ENCODE measurements around the gene OR10X1. TPM values are rescaled to one million over a fixed set of nuclear protein-coding genes. Genes with fewer than 3 reads are reported as not detected.

OR10X1 gene
- total RNA-seq, 1 experiment from 2014 or later: not detected

Other genes with a start within 250 kb of the OR10X1 start
- gene CD1B, start 248.4 kb downstream of the OR10X1 start, total RNA-seq (2014; rRNA removed; shearing (Covaris generic)): not detected in 2 replicates
- not detected in 2 replicates for gene CD1E, start 226.0 kb downstream of the OR10X1 start, total RNA-seq (2014; rRNA removed; shearing (Covaris generic))
- gene OR10T2, start 180.4 kb downstream of the OR10X1 start, total RNA-seq (2014; rRNA removed; shearing (Covaris generic)): not detected in 2 replicates
- not detected in 2 replicates for gene OR10K2, start 153.7 kb downstream of the OR10X1 start, total RNA-seq (2014; rRNA removed; shearing (Covaris generic))
- gene OR10K1, start 118.1 kb downstream of the OR10X1 start, total RNA-seq (2014; rRNA removed; shearing (Covaris generic)): not detected in 2 replicates
- gene OR10R2, start 107.7 kb downstream of the OR10X1 start, total RNA-seq (2014; rRNA removed; shearing (Covaris generic)): not detected in 2 replicates
- not detected in 2 replicates for gene OR6Y1, start 25.5 kb downstream of the OR10X1 start, total RNA-seq (2014; rRNA removed; shearing (Covaris generic))
- not detected in 2 replicates for gene OR6P1, start 9.3 kb downstream of the OR10X1 start, total RNA-seq (2014; rRNA removed; shearing (Covaris generic))
- not detected in 2 replicates for gene OR10Z1, start 25.4 kb upstream of the OR10X1 start, total RNA-seq (2014; rRNA removed; shearing (Covaris generic))
- gene SPTA1, start 106.8 kb upstream of the OR10X1 start, total RNA-seq (2014; rRNA removed; shearing (Covaris generic)): not detected in 2 replicates
- not detected in 2 replicates for gene OR6K2, start 120.8 kb upstream of the OR10X1 start, total RNA-seq (2014; rRNA removed; shearing (Covaris generic))
- gene OR6K3, start 140.8 kb upstream of the OR10X1 start, total RNA-seq (2014; rRNA removed; shearing (Covaris generic)): not detected in 2 replicates
- not detected in 2 replicates for gene OR6K6, start 174.8 kb upstream of the OR10X1 start, total RNA-seq (2014; rRNA removed; shearing (Covaris generic))
- gene OR6N1, start 192.3 kb upstream of the OR10X1 start, total RNA-seq (2014; rRNA removed; shearing (Covaris generic)): not detected in 2 replicates
- not detected in 2 replicates for gene OR6N2, start 201.3 kb upstream of the OR10X1 start, total RNA-seq (2014; rRNA removed; shearing (Covaris generic))